AG10803 (cell line): ENCODE data around the gene GJC2.

Source experiments
- DNase-seq: peaks from one replicate; pipeline ENCODE4 v3.0.0; 2010; ENCODE audit warnings: low read depth
- H3K4me3 ChIP-seq: 2 replicates; pipeline ENCODE4 v1.5.1; 2011; ENCODE audit warnings: mild to moderate bottlenecking, low read length, control low read depth
- CTCF ChIP-seq: conservative IDR thresholded peaks from 2 replicates; pipeline ENCODE4 v1.5.1; 2011; ENCODE audit warnings: mild to moderate bottlenecking, low read length, control low read depth, inconsistent platforms

The GJC2 gene

DNA sequence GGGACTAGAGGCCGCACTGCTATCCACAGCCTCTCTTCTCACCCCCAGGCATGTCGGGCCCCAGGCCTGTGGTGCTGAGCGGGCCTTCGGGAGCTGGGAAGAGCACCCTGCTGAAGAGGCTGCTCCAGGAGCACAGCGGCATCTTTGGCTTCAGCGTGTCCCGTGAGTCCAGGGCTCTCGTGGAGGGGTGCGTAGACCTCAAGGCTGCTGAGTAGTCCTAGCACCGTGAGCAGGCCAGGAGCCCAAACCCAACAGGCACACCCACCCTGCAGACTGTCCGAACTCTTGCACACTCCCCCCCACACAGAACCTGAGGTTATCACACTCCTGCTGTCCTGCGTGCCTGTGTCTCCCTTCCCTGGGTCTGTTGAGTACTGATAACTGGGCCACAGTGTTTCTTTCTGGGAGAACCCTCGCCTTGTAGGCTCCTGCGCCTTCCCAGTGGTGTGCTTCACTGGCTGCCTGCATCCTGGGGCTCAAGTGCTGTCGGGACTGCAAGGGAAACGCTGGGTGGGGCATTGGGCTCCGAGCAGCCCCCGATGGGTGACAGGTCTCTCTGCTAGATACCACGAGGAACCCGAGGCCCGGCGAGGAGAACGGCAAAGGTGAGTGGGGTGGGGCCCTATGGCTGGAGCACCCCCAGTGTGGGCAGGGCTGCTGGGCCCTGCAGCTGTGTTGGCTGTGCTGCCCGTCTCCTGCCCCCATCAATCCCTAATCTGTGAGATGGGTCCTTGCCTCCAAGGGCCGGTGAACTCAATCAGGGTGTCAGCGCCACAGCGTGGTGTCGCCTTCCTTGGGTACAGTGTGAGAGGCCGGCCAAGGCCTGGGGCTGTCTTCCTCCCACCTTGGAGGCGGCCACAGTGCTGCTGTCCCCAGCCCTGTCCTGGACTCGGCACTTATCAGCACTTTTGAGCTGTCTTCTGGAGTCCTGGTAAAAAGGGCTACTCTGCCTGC is 4.0 kb upstream of the GJC2 start:
- TF ChIP-seq CTCF, result no peak

DNA sequence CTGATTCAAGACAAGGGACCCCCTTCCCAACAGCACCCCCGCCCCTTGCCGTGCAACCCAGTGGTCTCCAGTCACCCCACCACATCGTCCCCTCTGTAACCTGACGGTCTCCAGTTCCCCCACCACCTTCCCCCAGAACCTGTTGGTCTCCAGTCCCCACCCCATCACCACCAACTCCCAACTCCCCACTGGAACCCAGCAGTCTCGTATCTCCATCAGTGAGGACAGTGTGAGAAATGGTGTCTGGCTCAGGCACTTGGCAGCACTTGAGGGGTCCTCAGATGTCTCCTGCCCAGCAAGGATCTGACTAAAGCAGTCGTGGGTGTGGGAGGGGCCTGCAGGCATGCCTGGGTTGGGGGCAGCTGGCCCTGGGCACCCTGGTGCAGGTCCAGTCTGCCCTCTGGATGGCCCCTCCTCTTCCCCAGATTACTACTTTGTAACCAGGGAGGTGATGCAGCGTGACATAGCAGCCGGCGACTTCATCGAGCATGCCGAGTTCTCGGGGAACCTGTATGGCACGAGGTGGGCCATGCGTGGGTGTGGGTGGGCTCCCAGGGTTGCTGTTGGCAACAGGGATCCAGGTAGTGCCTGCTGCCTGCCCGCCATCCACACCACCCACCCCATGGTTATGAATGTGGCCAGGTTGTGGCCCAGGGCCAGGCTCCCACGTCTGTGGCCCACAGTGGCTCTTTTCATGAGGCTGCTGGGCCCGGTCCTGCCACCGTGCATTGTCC is 3.1 kb upstream of the GJC2 start:
- H3K4me3 ChIP-seq, result no peak overlapping the region
- TF ChIP-seq CTCF, result no peak
- DNase-seq, result no peak

More for the DNA sequence above, 4.0 kb upstream of the GJC2 start:
- DNase-seq, result no peak
- no peak overlapping the region for H3K4me3 ChIP-seq

DNA sequence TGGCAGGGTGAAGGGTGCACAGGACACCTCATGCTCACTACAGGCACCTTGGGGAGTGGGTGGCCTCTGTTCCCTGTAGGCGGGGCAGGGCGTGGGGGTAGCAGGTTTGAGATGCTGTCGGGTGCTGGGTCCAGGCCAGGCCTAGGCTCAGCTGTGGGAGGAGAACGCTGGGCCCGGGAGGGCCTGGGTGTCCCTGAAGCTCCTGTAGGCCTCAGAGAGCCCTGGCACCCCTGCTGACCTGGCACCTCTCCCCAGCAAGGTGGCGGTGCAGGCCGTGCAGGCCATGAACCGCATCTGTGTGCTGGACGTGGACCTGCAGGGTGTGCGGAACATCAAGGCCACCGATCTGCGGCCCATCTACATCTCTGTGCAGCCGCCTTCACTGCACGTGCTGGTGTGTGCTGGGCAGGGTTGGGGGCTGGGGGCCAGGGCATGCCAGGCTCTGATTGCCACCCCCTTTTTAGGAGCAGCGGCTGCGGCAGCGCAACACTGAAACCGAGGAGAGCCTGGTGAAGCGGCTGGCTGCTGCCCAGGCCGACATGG is 2.5 kb upstream of the GJC2 start:
- no peak for DNase-seq
- TF ChIP-seq CTCF, result no peak

DNA sequence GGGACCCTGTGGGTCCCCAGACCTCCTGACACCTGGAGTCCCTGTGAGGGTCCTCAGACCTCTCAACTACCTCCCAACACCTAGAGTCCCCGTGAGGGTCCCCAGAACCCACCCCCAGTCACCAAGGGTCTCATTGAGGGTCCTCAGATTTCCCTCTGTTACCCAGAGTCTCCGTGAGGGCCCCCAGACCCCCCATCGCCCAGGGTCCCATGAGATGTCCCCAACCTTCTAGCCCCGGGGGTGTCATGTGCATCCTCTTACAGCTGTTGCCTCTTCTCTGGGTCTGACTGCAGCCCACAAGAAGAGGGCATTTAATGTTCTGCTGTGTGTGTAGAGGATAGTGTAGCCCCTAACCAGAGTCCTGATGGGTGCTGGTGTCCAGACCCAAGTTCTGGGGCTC is 2.0 kb upstream of the GJC2 start:
- TF ChIP-seq CTCF, result no peak
- H3K4me3 ChIP-seq, result no peak overlapping the region
- no peak for DNase-seq

More for the DNA sequence above, 2.5 kb upstream of the GJC2 start:
- no peak overlapping the region for H3K4me3 ChIP-seq

GRCh38 chr1:228148196-228148861 is 1.4 kb upstream of the GJC2 start:
- no peak for TF ChIP-seq CTCF
- peak; percentile 20 for DNase-seq
- H3K4me3 ChIP-seq, result no peak overlapping the region

GRCh38 chr1:228148935-228149405 is 760 bp upstream of the GJC2 start:
- no peak for TF ChIP-seq CTCF
- DNase-seq, result no peak
- H3K4me3 ChIP-seq, result no peak overlapping the region
